GM12878 (cell line): ENCODE data around the gene ASS1.

Experiments used
- CTCF ChIP-seq, 3 experiments: IDR thresholded peaks in 2 of 3; conservative IDR thresholded peaks in 1 of 3; 2 replicates each; pipeline ENCODE4 v1.5.1; 2011; ENCODE audit warnings: low read depth in 3 of 3, low read length in 3 of 3, mild to moderate bottlenecking in 3 of 3, control low read depth in 2 of 3, moderate library complexity in 2 of 3, inconsistent platforms in 1 of 3, mixed read lengths in 1 of 3; ENCODE audit not compliant: control insufficient read depth in 2 of 3, insufficient read depth in 1 of 3; ENCODE audit errors: extremely low read depth in 1 of 3
- EP300 ChIP-seq, 2 experiments: fragments of 150-350 bp in 1 of 2; IDR thresholded peaks; 2 replicates each; pipeline ENCODE4 v1.6.1; 2011 to 2012; ENCODE audit warnings: low read depth in 2 of 2, low read length in 2 of 2, borderline replicate concordance in 1 of 2, improper control_type of control experiment in 1 of 2, inconsistent platforms in 1 of 2; ENCODE audit not compliant: control insufficient read depth in 1 of 2
- ESRRA ChIP-seq: IDR thresholded peaks from 2 replicates; pipeline ENCODE4 v1.6.1; 2012; ENCODE audit warnings: mild to moderate bottlenecking, low read length, improper control_type of control experiment
- MAX ChIP-seq: IDR thresholded peaks from 2 replicates; pipeline ENCODE4 v1.6.1; 2012; ENCODE audit warnings: low read depth, low read length, improper control_type of control experiment
- MTA2 ChIP-seq: fragments of 450-650 bp; IDR thresholded peaks from 2 replicates; pipeline ENCODE4 v1.6.1; 2016; ENCODE audit warnings: low read depth, mild to moderate bottlenecking, moderate library complexity
- MYC ChIP-seq: IDR thresholded peaks from 2 replicates; pipeline ENCODE4 v1.6.1; 2011; ENCODE audit warnings: mild to moderate bottlenecking, low read length, moderate library complexity, inconsistent platforms; ENCODE audit not compliant: insufficient read depth, insufficient replicate concordance, insufficient read length, severe bottlenecking
- POLR2AphosphoS5 ChIP-seq: IDR thresholded peaks from 2 replicates; pipeline ENCODE4 v1.6.1; 2011; ENCODE audit warnings: mild to moderate bottlenecking, low read length, inconsistent platforms
- TCF3 ChIP-seq: IDR thresholded peaks from 2 replicates; pipeline ENCODE4 v1.6.1; 2012; ENCODE audit warnings: low read depth, mild to moderate bottlenecking, low read length, borderline replicate concordance; ENCODE audit not compliant: insufficient read depth

GRCh38 chr9:130493476-130493875 lies 48.7 kb downstream of the ASS1 start:
- TF ChIP-seq EP300 (IDR thresholded peaks at IDR 0.05; ENCODE audit: borderline replicate concordance in 1 of 2, control insufficient read depth in 1 of 2, low read depth in 2 of 2, low read length in 2 of 2) (no peak), MYC (no peak), CTCF (IDR thresholded peaks at IDR 0.05 in 2 of 3, conservative IDR thresholded peaks at IDR 0.05 in 1 of 3; ENCODE audit: control insufficient read depth in 2 of 3, extremely low read depth in 1 of 3, insufficient read depth in 1 of 3, low read depth in 3 of 3, low read length in 3 of 3) (no peak), POLR2AphosphoS5 (no peak), MAX (no peak), ESRRA (no peak), MTA2 (no peak), TCF3 (no peak)
